PC-9 (cell line): ENCODE data around the gene CCDC24. TPM values are rescaled to one million over a fixed set of nuclear protein-coding genes. Genes with fewer than 3 reads are reported as not detected.

ENCODE experiments used
- BruUV-seq: library from RNA; stranded (reverse); fragments of 400-500 nt; replicated peaks from 2 replicates; lab custom pipeline; 2021; lab: Mats Ljungman, UMichigan
- CTCF ChIA-PET: fragments of 300-600 bp; sonication (Branson Sonifier 250); formaldehyde crosslinking; loops from one replicate; lab custom pipeline; 2022; ENCODE audit warnings: antibody characterized with exemption; lab: Charles Lee
- POLR2A ChIA-PET: fragments of 300-600 bp; sonication (Branson Sonifier 250); formaldehyde crosslinking; loops from one replicate; lab custom pipeline; 2022; ENCODE audit warnings: antibody characterized with exemption; ENCODE audit not compliant: unreplicated experiment; lab: Charles Lee
- DNase-seq, 2 experiments: peaks; one replicate each; pipeline versions ENCODE4 v3.0.0 to v3.0.0-alpha.2; 2015 to 2022; ENCODE audit warnings: mixed read lengths in 1 of 2
- H2AFZ ChIP-seq: fragments of 200-600 bp; sonication (generic); 2 replicates; pipeline ENCODE4 v1.8.1; 2017; ENCODE audit warnings: antibody characterized with exemption
- H3F3A ChIP-seq: fragments of 200-600 bp; sonication (generic); 2 replicates; pipeline ENCODE4 v1.8.1; 2017; ENCODE audit warnings: antibody characterized with exemption, mild to moderate bottlenecking, low read depth; ENCODE audit not compliant: insufficient read depth
- H3K27ac ChIP-seq: fragments of 200-600 bp; sonication (generic); 2 replicates; pipeline ENCODE4 v1.6.1; 2016; ENCODE audit warnings: mixed run types
- H3K27me3 ChIP-seq: fragments of 200-600 bp; sonication (generic); 2 replicates; pipeline ENCODE4 v1.6.1; 2016; ENCODE audit warnings: low read depth, mixed run types; ENCODE audit not compliant: insufficient read depth
- H3K36me3 ChIP-seq: fragments of 200-600 bp; sonication (generic); 2 replicates; pipeline ENCODE4 v1.6.1; 2016; ENCODE audit warnings: low read depth, mixed run types
- H3K4me1 ChIP-seq: fragments of 200-600 bp; sonication (generic); replicated peaks from 2 replicates; pipeline ENCODE4 v1.6.1; 2016; ENCODE audit warnings: mixed run types; ENCODE audit not compliant: insufficient read depth
- H3K4me2 ChIP-seq: fragments of 200-600 bp; sonication (generic); 2 replicates; pipeline ENCODE4 v1.6.1; 2017; ENCODE audit warnings: mixed run types
- H3K4me3 ChIP-seq: fragments of 200-600 bp; sonication (generic); 2 replicates; pipeline ENCODE4 v1.6.1; 2016; ENCODE audit warnings: mixed run types
- H3K79me2 ChIP-seq: fragments of 200-600 bp; sonication (generic); 2 replicates; pipeline ENCODE4 v1.6.1; 2017; ENCODE audit warnings: low read depth, mixed run types
- H3K9me2 ChIP-seq: fragments of 200-600 bp; sonication (generic); 2 replicates; pipeline ENCODE4 v1.8.1; 2017; ENCODE audit warnings: mild to moderate bottlenecking; ENCODE audit not compliant: insufficient read depth
- H3K9me3 ChIP-seq: fragments of 200-600 bp; sonication (generic); 2 replicates; pipeline ENCODE4 v1.8.1; 2016; ENCODE audit warnings: low read depth; ENCODE audit not compliant: insufficient read depth
- H4K20me1 ChIP-seq: fragments of 200-600 bp; sonication (generic); 2 replicates; pipeline ENCODE4 v1.8.1; 2017; ENCODE audit not compliant: insufficient read depth
- EZH2 ChIP-seq: fragments of 200-600 bp; sonication (generic); IDR thresholded peaks from 2 replicates; pipeline ENCODE4 v1.8.0; 2017; ENCODE audit warnings: antibody characterized with exemption, low read depth
- intact Hi-C: fragments of 100-400 bp; cut with micrococcal nuclease; formaldehyde crosslinking; loops from one replicate; pipeline ENCODE4 v1.10.0; 2022; ENCODE audit not compliant: unreplicated experiment
- total RNA-seq: library from RNA; stranded (reverse); gene quantifications from 2 replicates; pipeline ENCODE4 v1.2.3, GENCODE V29; 2021
- TF ChIP-seq, protein P1 (sequence below): fragments of 200-600 bp; sonication (generic); conservative IDR thresholded peaks from 2 replicates; pipeline ENCODE4 v1.6.1; 2017; ENCODE audit warnings: mixed run types, antibody characterized with exemption, mild to moderate bottlenecking, moderate library complexity

Gene CCDC24
- total RNA-seq, 1 experiment from 2014 or later, result 47.9 TPM

DNA sequence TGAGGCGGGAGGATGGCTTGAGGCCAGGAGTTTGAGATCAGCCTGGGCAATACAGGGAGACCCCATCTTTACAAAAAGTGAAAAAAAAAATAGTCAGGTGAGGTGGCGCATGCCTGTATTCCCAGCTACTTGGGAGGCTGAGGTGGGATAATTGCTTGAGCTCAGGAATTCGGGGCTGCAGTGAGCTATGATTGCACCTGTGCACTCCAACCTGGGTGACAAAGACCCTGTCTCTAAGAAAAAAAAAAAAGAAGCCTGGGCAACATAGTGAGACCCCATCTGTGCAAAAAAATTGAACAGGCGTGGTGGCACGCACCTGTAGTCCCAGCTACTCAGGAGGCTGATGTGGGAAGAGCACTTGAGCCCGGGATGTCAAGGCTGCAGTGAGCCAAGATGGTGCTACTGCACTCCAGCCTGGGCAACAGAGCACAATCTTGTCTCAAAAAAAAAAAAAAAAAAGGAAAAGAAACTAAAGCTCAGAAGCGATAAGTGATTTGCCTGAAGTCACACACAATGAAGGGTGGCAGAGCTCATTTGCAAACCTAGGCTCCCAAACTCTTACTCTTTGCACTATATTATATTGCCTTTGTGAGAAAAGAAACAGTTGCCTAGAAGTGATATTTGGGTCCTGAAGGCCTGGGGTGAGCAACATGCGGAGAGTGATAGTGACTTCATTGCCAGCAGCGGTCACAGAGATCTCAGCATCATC, 2.0 kb downstream of the CCDC24 start:
- POLR2A ChIA-PET, result interaction anchor here (0.5 to 0.7 kb wide), 2 partner anchors 35 to 708 kb away, joined by 4 to 9 read pairs; partner anchors contain the start of gene C1orf210
- H3K9me2 ChIP-seq, result no peaks in the 10 kb centered on the region
- H3K36me3 ChIP-seq, result no peaks in the 10 kb centered on the region
- peak overlapping the region; percentile 59; the same call in 1 of the 2 replicates for H3K4me3 ChIP-seq
- no peaks in the 10 kb centered on the region for H3K9me3 ChIP-seq
- no peak for TF ChIP-seq EZH2
- TF ChIP-seq, protein P1, sequence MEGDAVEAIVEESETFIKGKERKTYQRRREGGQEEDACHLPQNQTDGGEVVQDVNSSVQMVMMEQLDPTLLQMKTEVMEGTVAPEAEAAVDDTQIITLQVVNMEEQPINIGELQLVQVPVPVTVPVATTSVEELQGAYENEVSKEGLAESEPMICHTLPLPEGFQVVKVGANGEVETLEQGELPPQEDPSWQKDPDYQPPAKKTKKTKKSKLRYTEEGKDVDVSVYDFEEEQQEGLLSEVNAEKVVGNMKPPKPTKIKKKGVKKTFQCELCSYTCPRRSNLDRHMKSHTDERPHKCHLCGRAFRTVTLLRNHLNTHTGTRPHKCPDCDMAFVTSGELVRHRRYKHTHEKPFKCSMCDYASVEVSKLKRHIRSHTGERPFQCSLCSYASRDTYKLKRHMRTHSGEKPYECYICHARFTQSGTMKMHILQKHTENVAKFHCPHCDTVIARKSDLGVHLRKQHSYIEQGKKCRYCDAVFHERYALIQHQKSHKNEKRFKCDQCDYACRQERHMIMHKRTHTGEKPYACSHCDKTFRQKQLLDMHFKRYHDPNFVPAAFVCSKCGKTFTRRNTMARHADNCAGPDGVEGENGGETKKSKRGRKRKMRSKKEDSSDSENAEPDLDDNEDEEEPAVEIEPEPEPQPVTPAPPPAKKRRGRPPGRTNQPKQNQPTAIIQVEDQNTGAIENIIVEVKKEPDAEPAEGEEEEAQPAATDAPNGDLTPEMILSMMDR, result no peak
- no peak overlapping the region for H2AFZ ChIP-seq
- no TSS peak for BruUV-seq
- no peak overlapping the region; the same call in 1 of the 2 replicates for H3K27ac ChIP-seq
- peaks cover 25% of the 10 kb centered on the region for H3K4me1 ChIP-seq
- H3F3A ChIP-seq, result peaks cover 49% of the 10 kb centered on the region
- CTCF ChIA-PET, result interaction anchor here (0.6 to 0.9 kb wide), 3 partner anchors 43 to 68 kb away, joined by 3 to 11 read pairs (median 3); no protein-coding TSS in a partner anchor
- peak overlapping the region; percentile 97 for H3K4me2 ChIP-seq
- H3K27me3 ChIP-seq, result no peaks in the 10 kb centered on the region
- intact Hi-C loops, result loop anchor here (5.0 kb wide), 2 partner anchors 39 to 231 kb away; partner anchors contain the start of gene SLC6A9
- DNase-seq, result no peak
- H4K20me1 ChIP-seq, result no peaks in the 10 kb centered on the region; the same call in 1 of the 2 replicates
- no peaks in the 10 kb centered on the region for H3K79me2 ChIP-seq

DNA sequence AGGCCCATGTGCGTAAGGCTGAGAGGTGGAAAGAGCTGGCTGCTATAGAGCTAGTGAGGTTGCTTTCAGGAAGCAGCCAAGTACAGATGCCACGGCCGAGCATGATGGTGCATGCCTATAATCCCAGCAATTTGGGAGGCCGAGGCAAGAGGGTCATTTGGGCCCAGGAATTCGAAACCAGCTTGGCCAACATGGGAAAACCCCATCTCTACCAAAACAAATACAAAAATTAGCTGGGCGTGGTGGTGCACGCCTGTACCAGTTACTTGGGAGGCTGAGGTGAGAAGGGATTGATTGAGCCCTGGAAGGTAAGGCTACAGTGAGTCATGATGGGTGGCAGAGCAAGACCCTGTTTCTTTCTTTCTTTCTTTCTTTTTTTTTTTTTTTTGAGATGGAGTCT, 2.7 kb downstream of the CCDC24 start:
- intact Hi-C loops, result loop anchor here (5.0 kb wide), 2 partner anchors 38 to 232 kb away; partner anchors contain the start of gene SLC6A9
- no peak overlapping the region for H3K27ac ChIP-seq
- BruUV-seq, result no TSS peak

More for the DNA sequence above, 2.7 kb downstream of the CCDC24 start:
- Histone ChIP-seq H3K4me1 (peaks cover 25% of the 10 kb centered on the region), H3K9me3 (no peaks in the 10 kb centered on the region), H3K9me2 (no peaks in the 10 kb centered on the region), H3K4me2 (no peak overlapping the region), H3K4me3 (no peak overlapping the region), H2AFZ (no peak overlapping the region), H3F3A (peaks cover 49% of the 10 kb centered on the region), H3K27me3 (no peaks in the 10 kb centered on the region), H3K36me3 (no peaks in the 10 kb centered on the region), H3K79me2 (no peaks in the 10 kb centered on the region), H4K20me1 (no peaks in the 10 kb centered on the region; the same call in 1 of the 2 replicates)
- POLR2A ChIA-PET, result no interaction called here
- no peak for TF ChIP-seq EZH2
- TF ChIP-seq, protein P1, result no peak
- DNase-seq, result peak in 1 of 2 experiments; percentile 6
- CTCF ChIA-PET, result interaction anchor here (0.6 to 0.9 kb wide), 2 partner anchors 37 to 54 kb away, joined by 6 to 11 read pairs; partner anchors contain the start of gene SLC6A9
